Measurements from ENCODE around the gene TTR. TPM values are rescaled to one million over a fixed set of nuclear protein-coding genes. Genes with fewer than 3 reads are reported as not detected.

Gene TTR
- total RNA-seq, 2 experiments from 2014 or later: not detected

DNA sequence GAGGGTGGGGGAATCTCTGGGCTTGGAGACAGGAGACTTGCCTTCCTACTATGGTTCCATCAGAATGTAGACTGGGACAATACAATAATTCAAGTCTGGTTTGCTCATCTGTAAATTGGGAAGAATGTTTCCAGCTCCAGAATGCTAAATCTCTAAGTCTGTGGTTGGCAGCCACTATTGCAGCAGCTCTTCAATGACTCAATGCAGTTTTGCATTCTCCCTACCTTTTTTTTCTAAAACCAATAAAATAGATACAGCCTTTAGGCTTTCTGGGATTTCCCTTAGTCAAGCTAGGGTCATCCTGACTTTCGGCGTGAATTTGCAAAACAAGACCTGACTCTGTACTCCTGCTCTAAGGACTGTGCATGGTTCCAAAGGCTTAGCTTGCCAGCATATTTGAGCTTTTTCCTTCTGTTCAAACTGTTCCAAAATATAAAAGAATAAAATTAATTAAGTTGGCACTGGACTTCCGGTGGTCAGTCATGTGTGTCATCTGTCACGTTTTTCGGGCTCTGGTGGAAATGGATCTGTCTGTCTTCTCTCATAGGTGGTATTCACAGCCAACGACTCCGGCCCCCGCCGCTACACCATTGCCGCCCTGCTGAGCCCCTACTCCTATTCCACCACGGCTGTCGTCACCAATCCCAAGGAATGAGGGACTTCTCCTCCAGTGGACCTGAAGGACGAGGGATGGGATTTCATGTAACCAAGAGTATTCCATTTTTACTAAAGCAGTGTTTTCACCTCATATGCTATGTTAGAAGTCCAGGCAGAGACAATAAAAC, 6.5 kb downstream of the TTR start:
- DNase-seq: no peak
- H3K4me3 Mint-ChIP-seq: no peak overlapping the region
- Histone ChIP-seq H3K9me3 (ENCODE audit: control insufficient read depth in 1 of 2, insufficient read depth in 1 of 2, low read length in 2 of 2) (no peaks in the 10 kb centered on the region), H3K27ac (ENCODE audit: low read depth in 1 of 2, low read length in 2 of 2) (no peak overlapping the region), H3K4me3 (ENCODE audit: low read length) (no peak overlapping the region), H3K4me1 (ENCODE audit: insufficient read depth, low read length) (no peaks in the 10 kb centered on the region), H3K27me3 (ENCODE audit: control insufficient read depth in 1 of 2, insufficient read depth in 2 of 2, low read length in 2 of 2) (no peaks in the 10 kb centered on the region), H3K36me3 (ENCODE audit: insufficient read depth, low read length) (no peaks in the 10 kb centered on the region)
- POLR2A ChIA-PET: no interaction called here
- no peaks in the 10 kb centered on the region for H3K27me3 Mint-ChIP-seq
- no peak for ATAC-seq (ENCODE audit: poor library complexity)
- H3K4me1 Mint-ChIP-seq (ENCODE audit: low read depth): no peaks in the 10 kb centered on the region
- H3K36me3 Mint-ChIP-seq (ENCODE audit: low read depth): no peaks in the 10 kb centered on the region
- no peaks in the 10 kb centered on the region for H3K9me3 Mint-ChIP-seq
- CTCF ChIA-PET: no interaction called here
- no peak overlapping the region for H3K27ac Mint-ChIP-seq
- intact Hi-C loops (cut with DNase I, micrococcal nuclease): no loop called here
- TF ChIP-seq, protein P1, sequence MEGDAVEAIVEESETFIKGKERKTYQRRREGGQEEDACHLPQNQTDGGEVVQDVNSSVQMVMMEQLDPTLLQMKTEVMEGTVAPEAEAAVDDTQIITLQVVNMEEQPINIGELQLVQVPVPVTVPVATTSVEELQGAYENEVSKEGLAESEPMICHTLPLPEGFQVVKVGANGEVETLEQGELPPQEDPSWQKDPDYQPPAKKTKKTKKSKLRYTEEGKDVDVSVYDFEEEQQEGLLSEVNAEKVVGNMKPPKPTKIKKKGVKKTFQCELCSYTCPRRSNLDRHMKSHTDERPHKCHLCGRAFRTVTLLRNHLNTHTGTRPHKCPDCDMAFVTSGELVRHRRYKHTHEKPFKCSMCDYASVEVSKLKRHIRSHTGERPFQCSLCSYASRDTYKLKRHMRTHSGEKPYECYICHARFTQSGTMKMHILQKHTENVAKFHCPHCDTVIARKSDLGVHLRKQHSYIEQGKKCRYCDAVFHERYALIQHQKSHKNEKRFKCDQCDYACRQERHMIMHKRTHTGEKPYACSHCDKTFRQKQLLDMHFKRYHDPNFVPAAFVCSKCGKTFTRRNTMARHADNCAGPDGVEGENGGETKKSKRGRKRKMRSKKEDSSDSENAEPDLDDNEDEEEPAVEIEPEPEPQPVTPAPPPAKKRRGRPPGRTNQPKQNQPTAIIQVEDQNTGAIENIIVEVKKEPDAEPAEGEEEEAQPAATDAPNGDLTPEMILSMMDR (IDR thresholded peaks at IDR 0.05): no peak

DNA sequence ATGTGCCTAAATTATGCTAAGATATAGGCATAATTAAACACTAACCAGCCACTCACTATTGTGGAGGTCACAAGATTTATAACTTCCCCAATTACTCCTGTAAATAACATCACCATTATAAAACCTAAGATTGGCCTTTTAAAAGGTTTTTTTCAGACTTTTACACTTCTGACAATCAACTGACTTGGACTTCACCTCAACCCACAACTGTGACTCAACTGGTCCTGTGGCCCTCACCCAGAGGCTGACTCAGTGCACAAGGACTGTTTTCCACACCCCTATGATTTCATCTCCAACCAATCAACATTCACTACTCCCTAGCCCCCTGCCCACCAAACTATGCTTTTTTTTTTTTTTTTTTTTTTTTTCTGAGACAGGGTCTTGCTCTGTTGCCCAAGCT, 11.6 kb downstream of the TTR start:
- Histone ChIP-seq H3K36me3 (ENCODE audit: insufficient read depth, low read length) (no peaks in the 10 kb centered on the region), H3K9me3 (ENCODE audit: control insufficient read depth in 1 of 2, insufficient read depth in 1 of 2, low read length in 2 of 2) (no peaks in the 10 kb centered on the region), H3K4me1 (ENCODE audit: insufficient read depth, low read length) (no peaks in the 10 kb centered on the region), H3K27me3 (ENCODE audit: control insufficient read depth in 1 of 2, insufficient read depth in 2 of 2, low read length in 2 of 2) (no peaks in the 10 kb centered on the region), H3K27ac (ENCODE audit: low read depth in 1 of 2, low read length in 2 of 2) (no peak overlapping the region), H3K4me3 (ENCODE audit: low read length) (no peak overlapping the region)
- Mint-ChIP-seq H3K27ac (no peak overlapping the region), H3K4me3 (no peak overlapping the region), H3K4me1 (ENCODE audit: low read depth) (no peaks in the 10 kb centered on the region), H3K9me3 (no peaks in the 10 kb centered on the region), H3K36me3 (ENCODE audit: low read depth) (no peaks in the 10 kb centered on the region), H3K27me3 (no peaks in the 10 kb centered on the region)
- DNase-seq (no peak), ATAC-seq (ENCODE audit: poor library complexity) (no peak)
- ChIA-PET CTCF (no interaction called here), POLR2A (no interaction called here)
- TF ChIP-seq, protein P1 (IDR thresholded peaks at IDR 0.05): no peak
- intact Hi-C loops (cut with DNase I, micrococcal nuclease): no loop called here

DNA sequence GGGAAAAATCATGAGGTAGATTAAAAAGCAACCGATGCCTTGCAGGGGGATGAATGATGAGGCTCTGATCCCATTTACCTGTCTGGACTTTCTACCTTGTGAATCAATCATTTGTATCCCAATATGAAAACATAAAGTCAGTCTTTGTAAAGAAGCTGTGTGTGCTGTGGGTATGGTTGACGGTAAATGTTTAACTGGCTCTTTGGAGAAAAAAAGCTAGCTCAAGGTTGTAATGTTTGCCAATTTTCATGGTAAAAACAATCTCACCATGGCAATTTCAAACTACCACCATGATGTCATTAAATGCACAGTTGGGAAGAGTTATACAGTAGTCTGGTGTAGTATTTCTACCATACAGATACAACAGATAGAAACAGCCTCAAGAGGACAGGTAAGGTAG, 14.6 kb downstream of the TTR start:
- Mint-ChIP-seq H3K4me1 (ENCODE audit: low read depth) (no peaks in the 10 kb centered on the region), H3K4me3 (no peak overlapping the region), H3K27me3 (no peaks in the 10 kb centered on the region), H3K9me3 (no peaks in the 10 kb centered on the region), H3K27ac (no peak overlapping the region), H3K36me3 (ENCODE audit: low read depth) (no peaks in the 10 kb centered on the region)
- Histone ChIP-seq H3K4me1 (ENCODE audit: insufficient read depth, low read length) (no peaks in the 10 kb centered on the region), H3K9me3 (ENCODE audit: control insufficient read depth in 1 of 2, insufficient read depth in 1 of 2, low read length in 2 of 2) (no peaks in the 10 kb centered on the region), H3K36me3 (ENCODE audit: insufficient read depth, low read length) (no peaks in the 10 kb centered on the region), H3K4me3 (ENCODE audit: low read length) (no peak overlapping the region), H3K27ac (ENCODE audit: low read depth in 1 of 2, low read length in 2 of 2) (no peak overlapping the region), H3K27me3 (ENCODE audit: control insufficient read depth in 1 of 2, insufficient read depth in 2 of 2, low read length in 2 of 2) (no peaks in the 10 kb centered on the region)
- intact Hi-C loops (cut with DNase I, micrococcal nuclease): no loop called here
- ChIA-PET CTCF (no interaction called here), POLR2A (no interaction called here)
- TF ChIP-seq, protein P1 (IDR thresholded peaks at IDR 0.05): no peak
- DNase-seq (no peak), ATAC-seq (ENCODE audit: poor library complexity) (no peak)
